HepG2 (cell line): ENCODE results near the gene PNPLA3.

Experiments used
- BORCS8-MEF2B ChIP-seq: sonication (generic); formaldehyde crosslinking; IDR thresholded peaks from 2 replicates; pipeline ENCODE4 v1.8.0; 2022; ENCODE audit warnings: mild to moderate bottlenecking, missing genetic modification reagents
- FOXP4 ChIP-seq: sonication (generic); formaldehyde crosslinking; IDR thresholded peaks from 2 replicates; pipeline ENCODE4 v1.4.0; 2020; ENCODE audit warnings: missing genetic modification reagents
- NFKBIZ ChIP-seq: IDR thresholded peaks from 2 replicates; pipeline ENCODE4 v1.6.1; 2018; ENCODE audit warnings: missing genetic modification reagents, missing compliant biosample characterization
- PAF1 ChIP-seq: IDR thresholded peaks from 2 replicates; pipeline ENCODE4 v1.6.1; 2016; ENCODE audit warnings: missing genetic modification reagents, missing compliant biosample characterization
- POLR2A ChIP-seq, 2 experiments: IDR thresholded peaks; 2 replicates each; pipeline ENCODE4 v1.6.1; 2011; ENCODE audit warnings: low read depth in 2 of 2, low read length in 2 of 2, mild to moderate bottlenecking in 1 of 2, moderate library complexity in 1 of 2; ENCODE audit not compliant: insufficient read depth in 1 of 2
- RAD21 ChIP-seq: fragments of 450-650 bp; formaldehyde crosslinking; IDR thresholded peaks from 2 replicates; pipeline ENCODE4 v1.5.0; 2020; ENCODE audit warnings: mild to moderate bottlenecking
- ZIK1 ChIP-seq: sonication (generic); formaldehyde crosslinking; IDR thresholded peaks from 2 replicates; pipeline ENCODE4 v1.5.0; 2020; ENCODE audit warnings: mild to moderate bottlenecking, low read depth, missing genetic modification reagents, borderline replicate concordance

- TF ChIP-seq POLR2A (IDR thresholded peaks at IDR 0.05; ENCODE audit: insufficient read depth in 1 of 2, low read depth in 2 of 2, low read length in 2 of 2) (no peak), RAD21 (CRISPR knock-in tag) (no peak), BORCS8-MEF2B (CRISPR knock-in tag) (no peak), PAF1 (no peak), NFKBIZ (CRISPR knock-in tag) (no peak), ZIK1 (no peak), FOXP4 (CRISPR knock-in tag) (no peak)
These were observed 67.9 kb downstream of the PNPLA3 start for GRCh38 chr22:43991316-43992020.
